Hepatocyte (in vitro differentiated cells): Measurements from ENCODE around the gene DHX8. TPM values are rescaled to one million over a fixed set of nuclear protein-coding genes. Genes with fewer than 3 reads are reported as not detected.
"Not testable (repeated sequence)": the region's sequence is repeated elsewhere in the genome, so short reads cannot be mapped to it uniquely, and the experiment has no call there.

Experiments
- DNase-seq: peaks from one replicate; pipeline ENCODE4 v3.0.0-alpha.2; 2016; ENCODE audit warnings: low spot score
- H2AFZ ChIP-seq: fragments of 200-600 bp; sonication (generic); 2 replicates; pipeline ENCODE4 v1.6.0; 2016; ENCODE audit warnings: antibody characterized with exemption, mild to moderate bottlenecking
- H3K27ac ChIP-seq: fragments of 200-600 bp; sonication (generic); 2 replicates; pipeline ENCODE4 v1.5.1; 2016; ENCODE audit warnings: mild to moderate bottlenecking
- H3K27me3 ChIP-seq: fragments of 200-600 bp; sonication (generic); 2 replicates; pipeline ENCODE4 v1.6.1; 2016
- H3K36me3 ChIP-seq: fragments of 200-600 bp; sonication (generic); replicated peaks from 2 replicates; pipeline ENCODE4 v1.5.1; 2016; ENCODE audit warnings: low read depth; ENCODE audit not compliant: insufficient read depth
- H3K4me1 ChIP-seq: fragments of 200-600 bp; sonication (generic); 2 replicates; pipeline ENCODE4 v1.5.1; 2016; ENCODE audit warnings: mild to moderate bottlenecking, moderate library complexity; ENCODE audit not compliant: insufficient read depth
- H3K4me2 ChIP-seq: fragments of 200-600 bp; sonication (generic); 2 replicates; pipeline ENCODE4 v1.6.0; 2016
- H3K4me3 ChIP-seq: fragments of 200-600 bp; sonication (generic); 2 replicates; pipeline ENCODE4 v1.5.1; 2016; ENCODE audit warnings: mild to moderate bottlenecking
- H3K79me2 ChIP-seq: fragments of 200-600 bp; sonication (generic); 2 replicates; pipeline ENCODE4 v1.6.0; 2017; ENCODE audit warnings: mild to moderate bottlenecking
- H3K9me2 ChIP-seq: fragments of 200-600 bp; sonication (generic); replicated peaks from 2 replicates; pipeline ENCODE4 v1.6.0; 2017; ENCODE audit warnings: mild to moderate bottlenecking; ENCODE audit not compliant: insufficient read depth
- H3K9me3 ChIP-seq: fragments of 200-600 bp; sonication (generic); 2 replicates; pipeline ENCODE4 v1.5.1; 2016; ENCODE audit warnings: low read depth, mild to moderate bottlenecking
- H4K20me1 ChIP-seq: fragments of 200-600 bp; sonication (generic); 2 replicates; pipeline ENCODE4 v1.6.0; 2016; ENCODE audit warnings: mild to moderate bottlenecking; ENCODE audit not compliant: insufficient read depth, poor library complexity, severe bottlenecking
- CTCF ChIP-seq: fragments of 200-600 bp; sonication (generic); IDR thresholded peaks from 2 replicates; pipeline ENCODE4 v1.5.1; 2016; ENCODE audit warnings: antibody characterized with exemption, mild to moderate bottlenecking; ENCODE audit not compliant: poor library complexity
- EZH2 ChIP-seq: fragments of 200-600 bp; sonication (generic); IDR thresholded peaks from 2 replicates; pipeline ENCODE4 v1.6.1; 2016; ENCODE audit warnings: antibody characterized with exemption, mild to moderate bottlenecking, borderline replicate concordance
- EZH2phosphoT487 ChIP-seq: fragments of 200-600 bp; sonication (generic); IDR thresholded peaks from one replicate; pipeline ENCODE4 v1.6.1; 2018; ENCODE audit warnings: antibody characterized with exemption, mild to moderate bottlenecking, low read depth, moderate library complexity; ENCODE audit not compliant: unreplicated experiment, severe bottlenecking
- WGBS: methylation state at CpG from one replicate; pipeline ENCODE4 v1.1.6; 2016; ENCODE audit warnings: low lambda C conversion rate; ENCODE audit errors: missing lambda C conversion rate; 5-methylcytosine and 5-hydroxymethylcytosine counted together
- polyA plus RNA-seq: library from polyadenylated mRNA; unstranded; fragments of >200 nt; fragmentation: Nextera tagmentation; extraction: Ambion mirVana; gene quantifications from 2 replicates; pipeline ENCODE4 v1.2.1, GENCODE V29; 2016
- total RNA-seq: library from RNA; depleted of rRNA; stranded (reverse); fragments of >200 nt; gene quantifications from 2 replicates; pipeline ENCODE4 v1.2.3, GENCODE V29; 2014

DHX8 gene
- total and polyA plus RNA-seq, 2 experiments from 2014 or later: 26.6 to 35.0 TPM

- Histone ChIP-seq H2AFZ (no peak overlapping the region), H3K9me3 (no peaks in the 10 kb centered on the region), H3K36me3 (no peaks in the 10 kb centered on the region), H3K79me2 (no peaks in the 10 kb centered on the region), H3K4me2 (no peak overlapping the region), H3K27ac (peak overlapping the region; percentile 55), H3K4me1 (no peaks in the 10 kb centered on the region), H4K20me1 (no peaks in the 10 kb centered on the region), H3K4me3 (no peak overlapping the region), H3K9me2 (no peaks in the 10 kb centered on the region), H3K27me3 (no peaks in the 10 kb centered on the region)
- TF ChIP-seq CTCF (no peak), EZH2 (no peak), EZH2phosphoT487 (no peak)
- WGBS: 93% methylated on average over 11 of the region's 11 CpGs
- DNase-seq: no peak
Measured at GRCh38 chr17:43475494-43476089, 8.2 kb upstream of the DHX8 start.

- not testable (repeated sequence) for H4K20me1 ChIP-seq, H3K4me3 ChIP-seq, H3K4me1 ChIP-seq, H3K36me3 ChIP-seq, H2AFZ ChIP-seq, H3K79me2 ChIP-seq, H3K9me3 ChIP-seq, H3K27me3 ChIP-seq, DNase-seq, H3K9me2 ChIP-seq, H3K27ac ChIP-seq, H3K4me2 ChIP-seq
- 80% methylated on average over 9 of the region's 9 CpGs for WGBS
Measured at GRCh38 chr17:43476306-43476705, 7.5 kb upstream of the DHX8 start.

- Histone ChIP-seq H3K4me3 (no peak overlapping the region), H2AFZ (peak overlapping the region; percentile 19), H3K36me3 (no peaks in the 10 kb centered on the region), H3K4me1 (peaks cover under 1% of the 10 kb centered on the region), H3K27me3 (no peaks in the 10 kb centered on the region), H3K9me2 (no peaks in the 10 kb centered on the region), H3K4me2 (no peak overlapping the region), H3K27ac (peak overlapping the region; percentile 47), H3K9me3 (no peaks in the 10 kb centered on the region), H4K20me1 (no peaks in the 10 kb centered on the region), H3K79me2 (no peaks in the 10 kb centered on the region)
- TF ChIP-seq CTCF (no peak), EZH2 (no peak)
- WGBS: 57% methylated on average over 9 of the region's 9 CpGs
- DNase-seq: peak; percentile 40
Measured at GRCh38 chr17:43477832-43478634, 5.7 kb upstream of the DHX8 start.

GRCh38 chr17:43479948-43480347 lies 3.8 kb upstream of the DHX8 start:
- Histone ChIP-seq H3K27me3 (no peaks in the 10 kb centered on the region), H3K36me3 (no peaks in the 10 kb centered on the region), H3K79me2 (peaks cover 10% of the 10 kb centered on the region), H3K4me2 (no peak overlapping the region), H2AFZ (no peak overlapping the region), H3K27ac (no peak overlapping the region), H3K9me3 (no peaks in the 10 kb centered on the region), H3K4me1 (peaks cover 8% of the 10 kb centered on the region), H4K20me1 (peaks cover under 1% of the 10 kb centered on the region), H3K4me3 (no peak overlapping the region), H3K9me2 (no peaks in the 10 kb centered on the region)
- 52% methylated on average over 3 of the region's 3 CpGs for WGBS
- no peak for TF ChIP-seq CTCF
- no peak for DNase-seq
